HEK293T (cell line): ENCODE measurements around the gene MESD.

Experiments used
- CTCF ChIA-PET: fragments of 350-600 bp; formaldehyde crosslinking; extraction: SDS; loops from one replicate; lab custom pipeline; 2021; ENCODE audit warnings: antibody characterized with exemption, inconsistent platforms; lab: Yijun Ruan, JAX
- POLR2A ChIA-PET: fragments of 350-600 bp; formaldehyde crosslinking; extraction: SDS; loops from one replicate; lab custom pipeline; 2020; ENCODE audit warnings: antibody characterized with exemption, inconsistent platforms; lab: Yijun Ruan, JAX
- DNase-seq: peaks from one replicate; pipeline ENCODE4 v3.0.0; 2012; ENCODE audit warnings: mixed read lengths; ENCODE audit errors: extremely low spot score
- ARNT ChIP-seq: fragments of 450-650 bp; IDR thresholded peaks from 2 replicates; pipeline ENCODE4 v1.6.1; 2017; ENCODE audit warnings: mild to moderate bottlenecking
- BHLHE40 ChIP-seq: fragments of 450-650 bp; IDR thresholded peaks from 2 replicates; pipeline ENCODE4 v1.6.1; 2016; ENCODE audit warnings: mild to moderate bottlenecking, moderate library complexity, borderline replicate concordance
- CTBP1 ChIP-seq: fragments of 450-650 bp; IDR thresholded peaks from 2 replicates; pipeline ENCODE4 v1.6.1; 2016; ENCODE audit warnings: borderline replicate concordance
- ELF4 ChIP-seq: fragments of 450-650 bp; IDR thresholded peaks from 2 replicates; pipeline ENCODE4 v1.6.1; 2017; ENCODE audit warnings: antibody characterized with exemption
- FOXA1 ChIP-seq: fragments of 450-650 bp; IDR thresholded peaks from 2 replicates; pipeline ENCODE4 v1.6.1; 2016; ENCODE audit warnings: mild to moderate bottlenecking
- FOXK2 ChIP-seq: fragments of 450-650 bp; IDR thresholded peaks from 2 replicates; pipeline ENCODE4 v1.6.1; 2016; ENCODE audit warnings: mild to moderate bottlenecking
- FOXM1 ChIP-seq: fragments of 450-650 bp; IDR thresholded peaks from 2 replicates; pipeline ENCODE4 v1.6.1; 2017; ENCODE audit warnings: mild to moderate bottlenecking, borderline replicate concordance
- HDGF ChIP-seq: fragments of 450-650 bp; IDR thresholded peaks from 2 replicates; pipeline ENCODE4 v1.6.1; 2017; ENCODE audit warnings: antibody characterized with exemption, borderline replicate concordance
- L3MBTL2 ChIP-seq: fragments of 450-650 bp; conservative IDR thresholded peaks from 2 replicates; pipeline ENCODE4 v1.6.1; 2016; ENCODE audit warnings: mild to moderate bottlenecking
- LEF1 ChIP-seq: fragments of 450-650 bp; IDR thresholded peaks from 2 replicates; pipeline ENCODE4 v1.6.1; 2017; ENCODE audit warnings: mild to moderate bottlenecking, borderline replicate concordance
- NFRKB ChIP-seq: fragments of 450-650 bp; IDR thresholded peaks from 2 replicates; pipeline ENCODE4 v1.6.1; 2016; ENCODE audit warnings: mild to moderate bottlenecking, moderate library complexity
- PKNOX1 ChIP-seq: fragments of 450-650 bp; IDR thresholded peaks from 2 replicates; pipeline ENCODE4 v1.6.1; 2016
- SP1 ChIP-seq: fragments of 450-650 bp; IDR thresholded peaks from 2 replicates; pipeline ENCODE4 v1.6.1; 2017
- SUZ12 ChIP-seq: fragments of 450-650 bp; IDR thresholded peaks from 2 replicates; pipeline ENCODE4 v1.6.1; 2016; ENCODE audit warnings: mild to moderate bottlenecking
- TARDBP ChIP-seq: fragments of 450-650 bp; IDR thresholded peaks from 2 replicates; pipeline ENCODE4 v1.6.1; 2016
- ZNF384 ChIP-seq: fragments of 450-650 bp; IDR thresholded peaks from 2 replicates; pipeline ENCODE4 v1.6.1; 2016

The MESD gene

GRCh38 chr15:80951941-80952340, 37.7 kb downstream of the MESD start:
- ChIA-PET CTCF (no interaction called here), POLR2A (no interaction called here)
- no peak for DNase-seq
- no peak for TF ChIP-seq ELF4
- TF ChIP-seq ZNF384: no peak
- no peak for TF ChIP-seq FOXM1
- TF ChIP-seq LEF1: no peak
- no peak for TF ChIP-seq FOXA1
- TF ChIP-seq SUZ12: no peak
- TF ChIP-seq TARDBP: no peak
- TF ChIP-seq HDGF: no peak
- TF ChIP-seq L3MBTL2: no peak
- no peak for TF ChIP-seq FOXK2
- no peak for TF ChIP-seq BHLHE40
- no peak for TF ChIP-seq NFRKB
- TF ChIP-seq ARNT: no peak
- no peak for TF ChIP-seq SP1
- TF ChIP-seq PKNOX1: no peak
- no peak for TF ChIP-seq CTBP1

GRCh38 chr15:80950291-80951078, 39.1 kb downstream of the MESD start:
- POLR2A ChIA-PET: no interaction called here
- DNase-seq: no peak
- TF ChIP-seq SP1: no peak
- no peak for TF ChIP-seq PKNOX1
- TF ChIP-seq ZNF384: no peak
- TF ChIP-seq SUZ12: no peak
- TF ChIP-seq CTBP1: no peak
- TF ChIP-seq L3MBTL2: no peak
- TF ChIP-seq LEF1: no peak
- no peak for TF ChIP-seq TARDBP
- no peak for TF ChIP-seq ARNT
- no peak for TF ChIP-seq FOXA1
- TF ChIP-seq HDGF: no peak
- TF ChIP-seq ELF4: no peak
- no peak for TF ChIP-seq NFRKB
- no peak for TF ChIP-seq BHLHE40
- TF ChIP-seq FOXK2: no peak
- TF ChIP-seq FOXM1: no peak
- CTCF ChIA-PET: interaction anchor here (0.5 kb wide), 1 partner anchor 24 kb away, joined by 3 read pairs; no protein-coding TSS in a partner anchor

- ChIA-PET POLR2A (no interaction called here), CTCF (interaction anchor here (0.5 kb wide), 1 partner anchor 25 kb away, joined by 3 read pairs; no protein-coding TSS in a partner anchor)
- TF ChIP-seq LEF1 (no peak), CTBP1 (no peak), FOXM1 (no peak), SUZ12 (no peak), ELF4 (no peak)
- no peak for DNase-seq
Observed at GRCh38 chr15:80949756-80950155, 39.9 kb downstream of the MESD start.

- no peak for TF ChIP-seq LEF1
- no peak for TF ChIP-seq PKNOX1
- TF ChIP-seq SUZ12: no peak
- TF ChIP-seq NFRKB: no peak
- no peak for TF ChIP-seq ARNT
- no peak for TF ChIP-seq TARDBP
- no peak for TF ChIP-seq SP1
- TF ChIP-seq ZNF384: no peak
- TF ChIP-seq HDGF: no peak
- no peak for TF ChIP-seq ELF4
- TF ChIP-seq FOXK2: no peak
- no peak for TF ChIP-seq FOXA1
- TF ChIP-seq BHLHE40: no peak
- no peak for TF ChIP-seq L3MBTL2
- no peak for TF ChIP-seq FOXM1
- no peak for TF ChIP-seq CTBP1
- ChIA-PET POLR2A (no interaction called here), CTCF (no interaction called here)
- no peak for DNase-seq
Observed at GRCh38 chr15:80948651-80949292, 40.8 kb downstream of the MESD start.

GRCh38 chr15:80946576-80946975, 43.0 kb downstream of the MESD start:
- DNase-seq: no peak
- ChIA-PET POLR2A (no interaction called here), CTCF (no interaction called here)
- TF ChIP-seq SP1 (no peak), NFRKB (no peak)

- no peak for DNase-seq
- no peak for TF ChIP-seq FOXM1
- TF ChIP-seq TARDBP: no peak
- TF ChIP-seq PKNOX1: no peak
- TF ChIP-seq NFRKB: no peak
- TF ChIP-seq LEF1: no peak
- TF ChIP-seq ARNT: no peak
- no peak for TF ChIP-seq ZNF384
- TF ChIP-seq FOXK2: no peak
- TF ChIP-seq FOXA1: no peak
- TF ChIP-seq HDGF: no peak
- ChIA-PET POLR2A (no interaction called here), CTCF (interaction anchor here (0.6 kb wide), 1 partner anchor 13 kb away, joined by 3 read pairs; no protein-coding TSS in a partner anchor)
Observed at GRCh38 chr15:80945605-80946004, 44.0 kb downstream of the MESD start.
